HUES48 (cell line): ENCODE measurements around the gene MATCAP1.

Experiments used
- H3K27ac ChIP-seq: one replicate; pipeline ENCODE4 v1.7.0; 2013; ENCODE audit warnings: low read depth, low read length, inconsistent platforms
- H3K27me3 ChIP-seq: 2 replicates; pipeline ENCODE4 v1.6.1; 2013; ENCODE audit warnings: mild to moderate bottlenecking, low read length; ENCODE audit not compliant: control insufficient read depth, insufficient read depth
- H3K36me3 ChIP-seq: 2 replicates; pipeline ENCODE4 v1.6.1; 2013; ENCODE audit warnings: low read length; ENCODE audit not compliant: control insufficient read depth, insufficient read depth
- H3K4me1 ChIP-seq: 2 replicates; pipeline ENCODE4 v1.6.1; 2013; ENCODE audit warnings: mild to moderate bottlenecking, low read length; ENCODE audit not compliant: control insufficient read depth, insufficient read depth
- H3K4me3 ChIP-seq: 2 replicates; pipeline ENCODE4 v1.5.1; 2013; ENCODE audit warnings: mild to moderate bottlenecking, low read depth, low read length
- H3K9ac ChIP-seq: 2 replicates; pipeline ENCODE4 v1.6.1; 2013; ENCODE audit warnings: mild to moderate bottlenecking, low read depth, low read length, moderate library complexity
- H3K9me3 ChIP-seq: 2 replicates; pipeline ENCODE4 v1.6.1; 2013; ENCODE audit warnings: low read length; ENCODE audit not compliant: control insufficient read depth, insufficient read depth

MATCAP1 gene

DNA sequence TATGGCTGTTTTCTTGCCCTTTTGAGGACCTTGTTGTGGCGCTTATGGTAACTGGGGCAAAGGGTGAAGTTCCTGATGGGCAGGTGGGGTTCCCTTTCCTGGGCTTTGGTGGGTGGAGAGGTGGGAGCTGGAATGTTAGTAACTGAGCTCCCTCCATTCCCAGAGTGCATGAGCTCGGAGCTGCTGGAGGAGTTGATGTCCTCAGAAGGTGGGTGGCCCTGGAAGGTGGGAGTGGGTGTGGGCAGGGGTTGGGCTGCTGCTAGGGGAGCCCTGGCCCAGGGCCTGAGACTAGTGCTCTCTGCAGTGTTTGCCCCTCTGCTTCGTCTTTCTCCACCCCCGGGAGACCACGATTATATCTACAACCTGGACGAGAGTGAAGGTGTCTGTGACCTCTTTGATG is 13.9 kb upstream of the MATCAP1 start:
- no peak overlapping the region for H3K4me3 ChIP-seq
- peaks cover 12% of the 10 kb centered on the region; the same call in 1 of the 2 replicates for H3K4me1 ChIP-seq
- H3K27ac ChIP-seq = no peak overlapping the region
- no peaks in the 10 kb centered on the region for H3K27me3 ChIP-seq
- no peak overlapping the region for H3K9ac ChIP-seq
- peaks cover 63% of the 10 kb centered on the region for H3K36me3 ChIP-seq
- no peaks in the 10 kb centered on the region for H3K9me3 ChIP-seq

DNA sequence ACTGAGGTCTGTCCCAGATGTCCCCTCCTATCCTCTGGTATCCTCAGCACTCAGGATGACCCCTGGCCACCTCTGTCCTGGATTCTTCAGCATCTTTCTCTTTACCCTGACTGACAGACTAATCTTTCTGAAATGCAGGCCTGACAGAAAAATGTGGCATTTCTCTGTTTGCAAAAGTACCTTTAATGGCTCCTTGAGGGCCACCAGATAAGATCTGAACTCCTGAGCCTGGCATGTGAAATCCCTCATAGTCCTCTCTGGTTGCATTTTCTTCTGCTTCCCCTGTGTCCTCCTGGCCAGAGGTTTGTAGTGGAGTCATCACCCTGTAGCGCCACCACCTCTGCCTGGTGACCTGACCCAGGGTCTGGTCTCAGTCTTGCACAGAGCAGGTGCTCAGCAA is 13.1 kb upstream of the MATCAP1 start:
- Histone ChIP-seq H3K9me3 (no peaks in the 10 kb centered on the region), H3K9ac (no peak overlapping the region), H3K36me3 (peaks cover 57% of the 10 kb centered on the region), H3K4me3 (no peak overlapping the region), H3K27ac (no peak overlapping the region), H3K4me1 (peaks cover 13% of the 10 kb centered on the region; the same call in 1 of the 2 replicates), H3K27me3 (no peaks in the 10 kb centered on the region)

DNA sequence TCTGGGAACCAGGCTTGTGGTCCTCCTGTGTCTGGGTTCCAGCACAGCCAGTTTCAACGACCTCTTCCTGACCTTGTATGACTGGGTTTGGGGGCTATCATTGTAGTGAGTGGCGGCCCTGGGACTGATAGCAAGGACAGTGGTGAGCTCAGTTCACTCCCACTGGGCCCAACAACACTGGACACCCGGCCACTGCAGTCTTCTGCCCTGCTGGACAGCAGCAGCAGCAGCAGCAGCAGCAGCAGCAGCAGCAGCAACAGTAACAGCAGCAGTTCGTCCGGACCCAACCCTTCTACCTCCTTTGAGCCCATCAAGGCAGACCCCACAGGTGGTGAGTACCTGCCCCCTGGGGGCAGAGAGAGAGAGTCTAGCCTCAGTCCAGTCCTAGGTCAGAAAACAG is 11.9 kb upstream of the MATCAP1 start:
- H3K4me3 ChIP-seq = no peak overlapping the region
- no peaks in the 10 kb centered on the region for H3K9me3 ChIP-seq
- no peak overlapping the region for H3K9ac ChIP-seq
- no peaks in the 10 kb centered on the region for H3K27me3 ChIP-seq
- peaks cover 52% of the 10 kb centered on the region for H3K36me3 ChIP-seq
- peaks cover 13% of the 10 kb centered on the region; the same call in 1 of the 2 replicates for H3K4me1 ChIP-seq
- H3K27ac ChIP-seq = no peak overlapping the region

- Histone ChIP-seq H3K36me3 (peaks cover 52% of the 10 kb centered on the region), H3K9ac (no peak overlapping the region), H3K27me3 (no peaks in the 10 kb centered on the region), H3K4me3 (no peak overlapping the region), H3K27ac (no peak overlapping the region), H3K4me1 (peaks cover 13% of the 10 kb centered on the region; the same call in 1 of the 2 replicates), H3K9me3 (no peaks in the 10 kb centered on the region)
These were observed 10.5 kb upstream of the MATCAP1 start for GRCh38 chr16:67194260-67194659.

- peaks cover 52% of the 10 kb centered on the region for H3K36me3 ChIP-seq
- H3K27me3 ChIP-seq = no peaks in the 10 kb centered on the region
- H3K4me1 ChIP-seq = peaks cover 10% of the 10 kb centered on the region; the same call in 1 of the 2 replicates
- no peak overlapping the region for H3K9ac ChIP-seq
- H3K27ac ChIP-seq = no peak overlapping the region
- H3K4me3 ChIP-seq = peak overlapping the region; percentile 95; the same call in 1 of the 2 replicates
- H3K9me3 ChIP-seq = no peaks in the 10 kb centered on the region
These were observed 9.8 kb upstream of the MATCAP1 start for GRCh38 chr16:67193536-67193935.

- H3K4me3 ChIP-seq = peak overlapping the region; percentile 95
- 0 out of 2 replicates have a peak, but pooled peaks cover 7% of the 10 kb centered on the region for H3K4me1 ChIP-seq
- peak overlapping the region; percentile 44 for H3K27ac ChIP-seq
- H3K36me3 ChIP-seq = peaks cover 49% of the 10 kb centered on the region
- no peaks in the 10 kb centered on the region for H3K27me3 ChIP-seq
- peak overlapping the region; percentile 82 for H3K9ac ChIP-seq
- H3K9me3 ChIP-seq = no peaks in the 10 kb centered on the region
These were observed 9.1 kb upstream of the MATCAP1 start for GRCh38 chr16:67192781-67193361.

DNA sequence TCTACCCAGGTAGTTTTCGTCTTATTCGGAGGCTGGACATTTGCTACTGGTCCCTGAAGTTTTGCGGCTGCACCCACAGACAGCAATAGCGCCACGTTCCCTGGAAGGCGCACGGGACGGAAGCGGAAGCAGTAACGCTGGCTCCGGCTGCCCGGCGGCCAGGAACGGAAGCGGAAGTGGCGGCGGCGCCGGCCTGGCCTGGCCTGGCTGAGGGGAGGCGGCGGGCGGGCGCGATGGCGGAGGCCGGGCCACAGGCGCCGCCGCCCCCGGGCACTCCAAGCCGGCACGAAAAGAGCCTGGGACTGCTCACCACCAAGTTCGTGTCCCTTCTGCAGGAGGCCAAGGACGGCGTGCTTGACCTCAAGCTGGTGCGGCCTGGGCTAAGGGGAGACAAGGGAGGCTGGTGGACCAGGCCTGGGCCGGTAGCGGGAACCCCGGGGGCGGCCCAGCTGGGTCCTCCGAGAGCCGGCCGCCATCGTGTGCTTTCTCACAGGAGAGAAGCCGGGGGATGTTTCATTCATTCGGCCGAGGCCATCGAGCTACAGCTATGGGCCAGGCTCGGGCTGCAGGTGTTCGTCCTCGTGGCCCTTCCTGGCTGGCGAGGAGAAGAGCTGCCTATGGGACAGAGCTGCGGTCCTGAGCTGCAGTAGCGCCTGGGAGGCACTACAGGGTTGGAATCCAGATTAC is 8.4 kb upstream of the MATCAP1 start, which contains the start of gene E2F4:
Gene E2F4, plus strand, starts transcription at position 161 of the 687 bp plus-strand sequence. Its CDS starts 73 bp downstream, at position 234.
- Histone ChIP-seq H3K4me3 (peak within 1 kb of the TSS; percentile 95), H3K36me3 (peaks cover 42% of the 10 kb centered on the region), H3K27me3 (no peaks in the 10 kb centered on the region), H3K27ac (peak within 1 kb of the TSS; percentile 44), H3K9ac (peak within 1 kb of the TSS; percentile 82), H3K9me3 (no peaks in the 10 kb centered on the region), H3K4me1 (0 out of 2 replicates have a peak, but pooled peaks cover 7% of the 10 kb centered on the region)

GRCh38 chr16:67191411-67191994 is 7.7 kb upstream of the MATCAP1 start:
- Histone ChIP-seq H3K4me3 (peak overlapping the region; percentile 95; the same call in 1 of the 2 replicates), H3K9ac (no peak overlapping the region), H3K9me3 (no peaks in the 10 kb centered on the region), H3K4me1 (0 out of 2 replicates have a peak, but pooled peaks cover 7% of the 10 kb centered on the region), H3K27me3 (peaks cover 4% of the 10 kb centered on the region; the same call in 1 of the 2 replicates), H3K27ac (no peak overlapping the region), H3K36me3 (peaks cover 35% of the 10 kb centered on the region)

- no peak overlapping the region for H3K9ac ChIP-seq
- no peak overlapping the region for H3K4me3 ChIP-seq
- no peaks in the 10 kb centered on the region for H3K9me3 ChIP-seq
- peaks cover 12% of the 10 kb centered on the region for H3K27me3 ChIP-seq
- 0 out of 2 replicates have a peak, but pooled peaks cover 7% of the 10 kb centered on the region for H3K4me1 ChIP-seq
- H3K36me3 ChIP-seq = peaks cover 28% of the 10 kb centered on the region
- H3K27ac ChIP-seq = no peak overlapping the region
These were observed 7.0 kb upstream of the MATCAP1 start for GRCh38 chr16:67190448-67191399.

- no peak within 1 kb of the TSS for H3K4me3 ChIP-seq
- peaks cover 17% of the 10 kb centered on the region for H3K27me3 ChIP-seq
- no peak within 1 kb of the TSS for H3K27ac ChIP-seq
- 0 out of 2 replicates have a peak, but pooled peaks cover 7% of the 10 kb centered on the region for H3K4me1 ChIP-seq
- no peak within 1 kb of the TSS for H3K9ac ChIP-seq
- peaks cover 21% of the 10 kb centered on the region for H3K36me3 ChIP-seq
- H3K9me3 ChIP-seq = no peaks in the 10 kb centered on the region
These were observed 6.3 kb upstream of the MATCAP1 start, which contains the start of gene EXOC3L1 for GRCh38 chr16:67190041-67190440. TSS of gene EXOC3L1 (minus strand) at chr16:67190136. CDS start at chr16:67189676, 460 bp downstream.
